ENCODE measurements around the gene AKAP8.
"Not testable (repeated sequence)": the region's sequence is repeated elsewhere in the genome, so short reads cannot be mapped to it uniquely, and the experiment has no call there.

DNA sequence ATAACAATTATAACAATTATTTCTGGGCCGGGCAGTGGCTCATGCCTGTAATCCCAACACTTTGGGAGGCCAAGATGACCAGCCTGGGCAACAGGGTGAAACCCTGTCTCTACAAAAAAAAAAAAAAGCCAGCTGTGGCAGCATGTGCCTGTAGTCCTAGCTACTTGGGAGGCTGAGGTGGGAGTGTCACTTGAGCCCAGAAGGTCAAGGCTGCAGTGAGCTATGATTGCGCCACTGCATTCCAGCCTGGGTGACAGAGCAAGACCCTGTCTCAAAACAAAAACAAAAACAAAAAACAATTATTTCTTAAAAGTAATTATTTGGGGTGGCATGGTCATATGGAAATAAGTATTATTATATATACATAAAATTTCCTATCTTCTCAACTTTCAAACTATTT is 31.8 kb upstream of the AKAP8 start:
- not testable (repeated sequence) for TF ChIP-seq RAD21 (IDR thresholded peaks at IDR 0.05; ENCODE audit: low read depth); EP300 (IDR thresholded peaks at IDR 0.05; ENCODE audit: borderline replicate concordance); TAF1 (IDR thresholded peaks at IDR 0.05; ENCODE audit: low read depth); NFIC (IDR thresholded peaks at IDR 0.05); TCF12 (IDR thresholded peaks at IDR 0.05; ENCODE audit: low read depth); CREB1 (IDR thresholded peaks at IDR 0.05; ENCODE audit: low read depth); ZBTB7A (IDR thresholded peaks at IDR 0.05; ENCODE audit: low read depth); EGR1 (IDR thresholded peaks at IDR 0.05)
- TF ChIP-seq, protein P1, sequence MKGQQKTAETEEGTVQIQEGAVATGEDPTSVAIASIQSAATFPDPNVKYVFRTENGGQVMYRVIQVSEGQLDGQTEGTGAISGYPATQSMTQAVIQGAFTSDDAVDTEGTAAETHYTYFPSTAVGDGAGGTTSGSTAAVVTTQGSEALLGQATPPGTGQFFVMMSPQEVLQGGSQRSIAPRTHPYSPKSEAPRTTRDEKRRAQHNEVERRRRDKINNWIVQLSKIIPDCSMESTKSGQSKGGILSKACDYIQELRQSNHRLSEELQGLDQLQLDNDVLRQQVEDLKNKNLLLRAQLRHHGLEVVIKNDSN (IDR thresholded peaks at IDR 0.05), result not testable (repeated sequence)
- TF ChIP-seq, protein P2, sequence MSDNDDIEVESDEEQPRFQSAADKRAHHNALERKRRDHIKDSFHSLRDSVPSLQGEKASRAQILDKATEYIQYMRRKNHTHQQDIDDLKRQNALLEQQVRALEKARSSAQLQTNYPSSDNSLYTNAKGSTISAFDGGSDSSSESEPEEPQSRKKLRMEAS (IDR thresholded peaks at IDR 0.05), result not testable (repeated sequence)
- TF ChIP-seq, protein P3, sequence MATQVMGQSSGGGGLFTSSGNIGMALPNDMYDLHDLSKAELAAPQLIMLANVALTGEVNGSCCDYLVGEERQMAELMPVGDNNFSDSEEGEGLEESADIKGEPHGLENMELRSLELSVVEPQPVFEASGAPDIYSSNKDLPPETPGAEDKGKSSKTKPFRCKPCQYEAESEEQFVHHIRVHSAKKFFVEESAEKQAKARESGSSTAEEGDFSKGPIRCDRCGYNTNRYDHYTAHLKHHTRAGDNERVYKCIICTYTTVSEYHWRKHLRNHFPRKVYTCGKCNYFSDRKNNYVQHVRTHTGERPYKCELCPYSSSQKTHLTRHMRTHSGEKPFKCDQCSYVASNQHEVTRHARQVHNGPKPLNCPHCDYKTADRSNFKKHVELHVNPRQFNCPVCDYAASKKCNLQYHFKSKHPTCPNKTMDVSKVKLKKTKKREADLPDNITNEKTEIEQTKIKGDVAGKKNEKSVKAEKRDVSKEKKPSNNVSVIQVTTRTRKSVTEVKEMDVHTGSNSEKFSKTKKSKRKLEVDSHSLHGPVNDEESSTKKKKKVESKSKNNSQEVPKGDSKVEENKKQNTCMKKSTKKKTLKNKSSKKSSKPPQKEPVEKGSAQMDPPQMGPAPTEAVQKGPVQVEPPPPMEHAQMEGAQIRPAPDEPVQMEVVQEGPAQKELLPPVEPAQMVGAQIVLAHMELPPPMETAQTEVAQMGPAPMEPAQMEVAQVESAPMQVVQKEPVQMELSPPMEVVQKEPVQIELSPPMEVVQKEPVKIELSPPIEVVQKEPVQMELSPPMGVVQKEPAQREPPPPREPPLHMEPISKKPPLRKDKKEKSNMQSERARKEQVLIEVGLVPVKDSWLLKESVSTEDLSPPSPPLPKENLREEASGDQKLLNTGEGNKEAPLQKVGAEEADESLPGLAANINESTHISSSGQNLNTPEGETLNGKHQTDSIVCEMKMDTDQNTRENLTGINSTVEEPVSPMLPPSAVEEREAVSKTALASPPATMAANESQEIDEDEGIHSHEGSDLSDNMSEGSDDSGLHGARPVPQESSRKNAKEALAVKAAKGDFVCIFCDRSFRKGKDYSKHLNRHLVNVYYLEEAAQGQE (IDR thresholded peaks at IDR 0.05; ENCODE audit: low read depth), result not testable (repeated sequence)
- TF ChIP-seq CEBPB (IDR thresholded peaks at IDR 0.05), result peak; percentile 28; the same call in 1 of the 2 replicates

All from Ishikawa (cell line).